A673 (cell line): ENCODE results near the gene MDFIC. TPM values are rescaled to one million over a fixed set of nuclear protein-coding genes. Genes with fewer than 3 reads are reported as not detected.

Experiments
- BruUV-seq: library from RNA; stranded (reverse); fragments of 400-500 nt; replicated peaks from 2 replicates; lab custom pipeline; 2021; lab: Mats Ljungman, UMichigan
- CTCF ChIA-PET: fragments of 300-600 bp; sonication (Branson Sonifier 250); formaldehyde crosslinking; loops from one replicate; lab custom pipeline; 2022; ENCODE audit warnings: antibody characterized with exemption; lab: Charles Lee
- POLR2A ChIA-PET: fragments of 300-600 bp; sonication (Branson Sonifier 250); formaldehyde crosslinking; loops from one replicate; lab custom pipeline; 2022; ENCODE audit warnings: antibody characterized with exemption; ENCODE audit not compliant: low non-redundant PET; lab: Charles Lee
- DNase-seq: peaks from one replicate; pipeline ENCODE4 v3.0.0-alpha.2; 2015; ENCODE audit warnings: low spot score
- H3K27ac ChIP-seq: fragments of 200-600 bp; sonication (generic); 2 replicates; pipeline ENCODE4 v1.5.1; 2016; ENCODE audit warnings: mixed run types, low read depth, mild to moderate bottlenecking, mixed read lengths, antibody characterized with exemption, low read length; ENCODE audit not compliant: poor library complexity, severe bottlenecking
- H3K27me3 ChIP-seq: fragments of 200-600 bp; sonication (generic); replicated peaks from 2 replicates; pipeline ENCODE4 v1.6.1; 2017; ENCODE audit warnings: mixed run types, low read depth, mild to moderate bottlenecking, mixed read lengths, antibody characterized with exemption, low read length; ENCODE audit not compliant: insufficient read depth, poor library complexity
- H3K36me3 ChIP-seq: fragments of 200-600 bp; sonication (generic); 2 replicates; pipeline ENCODE4 v1.6.1; 2016; ENCODE audit warnings: mixed run types, mild to moderate bottlenecking, mixed read lengths, antibody characterized with exemption, low read length; ENCODE audit not compliant: insufficient read depth, poor library complexity, severe bottlenecking
- H3K4me1 ChIP-seq: fragments of 200-600 bp; sonication (generic); 2 replicates; pipeline ENCODE4 v1.6.1; 2017; ENCODE audit warnings: mixed run types, mild to moderate bottlenecking, mixed read lengths, antibody characterized with exemption, low read length; ENCODE audit not compliant: insufficient read depth, poor library complexity, severe bottlenecking
- H3K4me3 ChIP-seq: fragments of 200-600 bp; sonication (generic); 2 replicates; pipeline ENCODE4 v1.5.1; 2016; ENCODE audit warnings: low read depth, mixed run types, mild to moderate bottlenecking, mixed read lengths, low read length; ENCODE audit not compliant: poor library complexity, severe bottlenecking
- H3K9me3 ChIP-seq: fragments of 200-600 bp; sonication (generic); 2 replicates; pipeline ENCODE4 v1.6.1; 2016; ENCODE audit warnings: mixed run types, low read depth, mild to moderate bottlenecking, mixed read lengths, antibody characterized with exemption, low read length; ENCODE audit not compliant: poor library complexity, severe bottlenecking
- CTCF ChIP-seq: fragments of 300-800, 200-600 bp; sonication (generic); conservative IDR thresholded peaks from 2 replicates; pipeline ENCODE4 v1.5.1; 2017; ENCODE audit warnings: low read depth, mild to moderate bottlenecking, antibody characterized with exemption, low read length, moderate library complexity, mixed read lengths
- EZH2 ChIP-seq: fragments of 200-600 bp; sonication (generic); IDR thresholded peaks from 2 replicates; pipeline ENCODE4 v1.6.1; 2017; ENCODE audit warnings: borderline replicate concordance, low read depth, mild to moderate bottlenecking, mixed read lengths, antibody characterized with exemption, low read length; ENCODE audit not compliant: poor library complexity, severe bottlenecking
- intact Hi-C: fragments of 100-400 bp; cut with micrococcal nuclease; formaldehyde crosslinking; loops from one replicate; pipeline ENCODE4 v1.10.0; 2022; ENCODE audit not compliant: unreplicated experiment
- total RNA-seq: library from RNA; stranded (reverse); gene quantifications from 2 replicates; pipeline ENCODE4 v1.2.3, GENCODE V29; 2021

Gene MDFIC
- total RNA-seq, 1 experiment from 2014 or later, result 32.6 TPM

GRCh38 chr7:115056019-115056418 lies 134.1 kb downstream of the MDFIC start:
- H3K27me3 ChIP-seq, result no peaks in the 10 kb centered on the region
- POLR2A ChIA-PET, result no interaction called here
- no peak overlapping the region for H3K27ac ChIP-seq
- H3K9me3 ChIP-seq, result no peaks in the 10 kb centered on the region
- DNase-seq, result peak; percentile 42
- CTCF ChIA-PET, result no interaction called here
- H3K4me3 ChIP-seq, result no peak overlapping the region
- no peaks in the 10 kb centered on the region for H3K36me3 ChIP-seq
- BruUV-seq, result no TSS peak
- TF ChIP-seq EZH2, result no peak
- no peak for TF ChIP-seq CTCF
- intact Hi-C loops, result no loop called here
- no peaks in the 10 kb centered on the region for H3K4me1 ChIP-seq

GRCh38 chr7:115058726-115059125 lies 136.8 kb downstream of the MDFIC start:
- H3K4me3 ChIP-seq, result no peak overlapping the region
- no peaks in the 10 kb centered on the region for H3K4me1 ChIP-seq
- H3K36me3 ChIP-seq, result no peaks in the 10 kb centered on the region
- no peaks in the 10 kb centered on the region for H3K9me3 ChIP-seq
- DNase-seq, result no peak
- TF ChIP-seq CTCF (no peak), EZH2 (no peak)
- H3K27ac ChIP-seq, result no peak overlapping the region
- BruUV-seq, result no TSS peak
- ChIA-PET POLR2A (no interaction called here), CTCF (no interaction called here)
- intact Hi-C loops, result no loop called here
- H3K27me3 ChIP-seq, result no peaks in the 10 kb centered on the region

- BruUV-seq, result no TSS peak
- no peak for TF ChIP-seq EZH2
- Histone ChIP-seq H3K27ac (no peak overlapping the region), H3K4me3 (no peak overlapping the region), H3K27me3 (no peaks in the 10 kb centered on the region), H3K36me3 (no peaks in the 10 kb centered on the region), H3K9me3 (no peaks in the 10 kb centered on the region), H3K4me1 (no peaks in the 10 kb centered on the region)
- no peak for DNase-seq
- ChIA-PET CTCF (no interaction called here), POLR2A (no interaction called here)
- intact Hi-C loops, result no loop called here
Observed at GRCh38 chr7:115059321-115059720, 137.4 kb downstream of the MDFIC start.
